SK-N-SH (cell line): ENCODE measurements around the gene COX5A.

Experiments
- CHD2 ChIP-seq: fragments of 150-350 bp; IDR thresholded peaks from 2 replicates; pipeline ENCODE4 v1.6.1; 2018; ENCODE audit warnings: low read length; ENCODE audit not compliant: partially characterized antibody
- CTCF ChIP-seq: fragments of 200-600 bp; sonication (generic); IDR thresholded peaks from 2 replicates; pipeline ENCODE4 v1.6.1; 2017; ENCODE audit warnings: antibody characterized with exemption, mild to moderate bottlenecking, moderate library complexity
- EP300 ChIP-seq, 2 experiments: IDR thresholded peaks; 2 replicates each; pipeline versions ENCODE4 v1.4.0 to v1.6.1; 2012; ENCODE audit warnings: borderline replicate concordance in 1 of 2, low read depth in 1 of 2, low read length in 1 of 2
- EZH2phosphoT487 ChIP-seq: fragments of 200-600 bp; sonication (generic); IDR thresholded peaks from 2 replicates; pipeline ENCODE4 v1.6.1; 2017; ENCODE audit warnings: low read depth, mixed run types, mild to moderate bottlenecking, antibody characterized with exemption, moderate library complexity, borderline replicate concordance
- FOXM1 ChIP-seq: IDR thresholded peaks from 2 replicates; pipeline ENCODE4 v1.4.0; 2012; ENCODE audit warnings: low read depth, mild to moderate bottlenecking
- POLR2AphosphoS5 ChIP-seq: IDR thresholded peaks from 2 replicates; pipeline ENCODE4 v1.6.1; 2012; ENCODE audit warnings: low read depth, low read length
- RFX5 ChIP-seq: IDR thresholded peaks from 2 replicates; pipeline ENCODE4 v1.6.1; 2012; ENCODE audit warnings: mild to moderate bottlenecking, improper control_type of control experiment, low read length
- TAF1 ChIP-seq: IDR thresholded peaks from 2 replicates; pipeline ENCODE4 v1.6.1; 2012; ENCODE audit warnings: low read depth, mild to moderate bottlenecking, low read length, moderate library complexity, borderline replicate concordance
- TF ChIP-seq, protein P1 (sequence below): IDR thresholded peaks from 2 replicates; pipeline ENCODE4 v1.4.0; 2012; ENCODE audit warnings: low read depth, borderline replicate concordance

GRCh38 chr15:74896316-74896715 lies 41.6 kb downstream of the COX5A start:
- no peak for TF ChIP-seq RFX5
- no peak for TF ChIP-seq CTCF
- TF ChIP-seq, protein P1, sequence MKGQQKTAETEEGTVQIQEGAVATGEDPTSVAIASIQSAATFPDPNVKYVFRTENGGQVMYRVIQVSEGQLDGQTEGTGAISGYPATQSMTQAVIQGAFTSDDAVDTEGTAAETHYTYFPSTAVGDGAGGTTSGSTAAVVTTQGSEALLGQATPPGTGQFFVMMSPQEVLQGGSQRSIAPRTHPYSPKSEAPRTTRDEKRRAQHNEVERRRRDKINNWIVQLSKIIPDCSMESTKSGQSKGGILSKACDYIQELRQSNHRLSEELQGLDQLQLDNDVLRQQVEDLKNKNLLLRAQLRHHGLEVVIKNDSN = no peak
- no peak for TF ChIP-seq POLR2AphosphoS5
- no peak for TF ChIP-seq CHD2
- TF ChIP-seq TAF1 = no peak
- TF ChIP-seq EP300 (IDR thresholded peaks at IDR 0.05; ENCODE audit: borderline replicate concordance in 1 of 2, low read depth in 1 of 2, low read length in 1 of 2) = no peak
- no peak for TF ChIP-seq FOXM1
- TF ChIP-seq EZH2phosphoT487 = no peak
